HepG2 (cell line): ENCODE results near the gene MORC4. TPM values are rescaled to one million over a fixed set of nuclear protein-coding genes. Genes with fewer than 3 reads are reported as not detected.

Experiments used
- ATAC-seq: fragments of 200-7000 bp; cut with Tn5 transposase; 3 replicates; pipeline ENCODE4 v1.9.1; 2020; ENCODE audit warnings: mild to moderate bottlenecking, moderate library complexity
- Bru-seq: library from RNA; stranded (reverse); fragments of 400-500 nt; gene quantifications from one replicate; lab custom pipeline; 2021; lab: Mats Ljungman, UMichigan
- BruChase-seq, 2 experiments: library from RNA; stranded (reverse); fragments of 400-500 nt; gene quantifications; one replicate each; lab custom pipeline; 2021; lab: Mats Ljungman, UMichigan
- BruUV-seq: library from RNA; stranded (reverse); fragments of 400-500 nt; replicated peaks from 2 replicates; lab custom pipeline; 2021; lab: Mats Ljungman, UMichigan
- CTCF ChIA-PET: fragments of 300-600 bp; formaldehyde crosslinking; extraction: SDS; loops from one replicate; lab custom pipeline; 2021; ENCODE audit warnings: low total read pairs, inconsistent platforms, low intra/inter-chr PET ratio; lab: Yijun Ruan, JAX
- POLR2A ChIA-PET: fragments of 350-600 bp; sonication (Branson Sonifier 250); formaldehyde crosslinking; loops from one replicate; lab custom pipeline; 2020; ENCODE audit warnings: antibody characterized with exemption, inconsistent platforms; lab: Yijun Ruan, JAX
- DNase-seq: peaks from one replicate; pipeline ENCODE4 v3.0.0-alpha.2; 2015; ENCODE audit warnings: low spot score
- FAIRE-seq: peaks from 3 replicates; lab custom pipeline; 2011; peaks lifted over from hg19 to GRCh38; lab: Jason Lieb, UNC
- H2AFZ ChIP-seq: one replicate; pipeline ENCODE4 v1.6.1; 2011; ENCODE audit warnings: low read length, inconsistent platforms
- H3K27ac ChIP-seq: fragments of 300-600 bp; 3 replicates; pipeline ENCODE4 v1.8.0; 2011; ENCODE audit warnings: mixed run types, mild to moderate bottlenecking, mixed read lengths, low read length, inconsistent platforms; ENCODE audit not compliant: insufficient read depth; ENCODE audit errors: extremely low read length
- H3K27me3 ChIP-seq, 2 experiments: fragments of 200-600 bp in 1 of 2; 2 replicates in 1 of 2; 3 replicates in 1 of 2; pipeline versions ENCODE4 v1.6.0 to v1.8.0; 2011; ENCODE audit warnings: low read length in 2 of 2, mild to moderate bottlenecking in 2 of 2, moderate library complexity in 2 of 2, inconsistent platforms in 1 of 2; ENCODE audit not compliant: insufficient read depth in 2 of 2, control insufficient read depth in 1 of 2
- H3K36me3 ChIP-seq, 2 experiments: fragments of 200-600 bp in 1 of 2; replicated peaks in 1 of 2; 2 replicates in 1 of 2; 3 replicates in 1 of 2; pipeline versions ENCODE4 v1.5.1 to v1.8.0; 2011; ENCODE audit warnings: low read length in 2 of 2, inconsistent platforms in 1 of 2; ENCODE audit not compliant: insufficient read depth in 2 of 2, control insufficient read depth in 1 of 2
- H3K4me1 ChIP-seq: 2 replicates; pipeline ENCODE4 v1.5.1; 2012; ENCODE audit warnings: low read length, inconsistent platforms; ENCODE audit not compliant: insufficient read depth
- H3K4me2 ChIP-seq: 2 replicates; pipeline ENCODE4 v1.6.0; 2011; ENCODE audit warnings: low read depth, low read length, inconsistent platforms
- H3K4me3 ChIP-seq, 3 experiments: fragments of 200-600 bp in 1 of 3; sonication (generic), shearing (Covaris generic) in 1 of 3; replicated peaks in 1 of 3; 2 replicates each; pipeline ENCODE4 v1.5.1; 2011 to 2016; ENCODE audit warnings: low read length in 3 of 3, inconsistent platforms in 2 of 3, low read depth in 2 of 3, mild to moderate bottlenecking in 2 of 3, control low read depth in 1 of 3, mixed read lengths in 1 of 3; ENCODE audit not compliant: insufficient read depth in 1 of 3
- H3K79me2 ChIP-seq: one replicate; pipeline ENCODE4 v1.6.1; 2011; ENCODE audit warnings: low read length, inconsistent platforms; ENCODE audit not compliant: insufficient read depth
- H3K9ac ChIP-seq: 2 replicates; pipeline ENCODE4 v1.6.0; 2011; ENCODE audit warnings: mild to moderate bottlenecking, low read depth, low read length, inconsistent platforms; ENCODE audit not compliant: insufficient read depth
- H3K9me3 ChIP-seq: 2 replicates; pipeline ENCODE4 v1.5.1; 2012; ENCODE audit warnings: mild to moderate bottlenecking, low read length
- H4K20me1 ChIP-seq: 2 replicates; pipeline ENCODE4 v1.6.0; 2011; ENCODE audit warnings: inconsistent platforms, mild to moderate bottlenecking, low read length, moderate library complexity; ENCODE audit not compliant: insufficient read depth
- FLYWCH1 ChIP-seq: sonication (generic); formaldehyde crosslinking; IDR thresholded peaks from 2 replicates; pipeline ENCODE4 v1.8.1; 2023; ENCODE audit warnings: mild to moderate bottlenecking, missing genetic modification reagents
- TAF1 ChIP-seq: sonication (generic); formaldehyde crosslinking; IDR thresholded peaks from 2 replicates; pipeline ENCODE4 v1.4.0; 2020; ENCODE audit warnings: missing genetic modification reagents
- ZNF17 ChIP-seq: sonication (generic); formaldehyde crosslinking; IDR thresholded peaks from 2 replicates; pipeline ENCODE4 v1.5.0; 2020; ENCODE audit warnings: mild to moderate bottlenecking, missing genetic modification reagents
- ZNF264 ChIP-seq: sonication (generic); formaldehyde crosslinking; IDR thresholded peaks from 2 replicates; pipeline ENCODE4 v1.4.0; 2020; ENCODE audit warnings: missing genetic modification reagents
- ZNF329 ChIP-seq: sonication (generic); formaldehyde crosslinking; IDR thresholded peaks from 2 replicates; pipeline ENCODE4 v1.9.0; 2021; ENCODE audit warnings: low read depth, mild to moderate bottlenecking, missing genetic modification reagents
- ZSCAN21 ChIP-seq: sonication (generic); formaldehyde crosslinking; IDR thresholded peaks from 2 replicates; pipeline ENCODE4 v1.8.0; 2022; ENCODE audit warnings: mild to moderate bottlenecking, missing genetic modification reagents, moderate library complexity, borderline replicate concordance
- WGBS: methylation state at CpG from one replicate; pipeline ENCODE4 v1.1.6; 2017; ENCODE audit warnings: low lambda C conversion rate; 5-methylcytosine and 5-hydroxymethylcytosine counted together
- in situ Hi-C: cut with HindIII; loops from 2 replicates; pipeline ENCODE4 v1.10.0; 2017; ENCODE audit warnings: low pct_unique_long_range_greater_than_20kb; ENCODE audit not compliant: extremely low pct_ligation_motif_present
- intact Hi-C: fragments of 100-400 bp; cut with micrococcal nuclease; formaldehyde crosslinking; loops from one replicate; pipeline ENCODE4 v1.10.0; 2022; ENCODE audit not compliant: unreplicated experiment
- long read RNA-seq, 2 experiments: library from RNA in 1 of 2; library from polyadenylated mRNA in 1 of 2; stranded (forward) in 1 of 2; unstranded in 1 of 2; transcript quantifications; one replicate each; pipeline ENCODE4 v2.0.0, GENCODE V29; 2019 to 2022
- polyA minus RNA-seq, 3 experiments: library from RNA; depleted of rRNA, polyadenylated mRNA; stranded (reverse); fragments of >200 nt; gene quantifications; 2 replicates each; pipeline ENCODE4 v1.2.3, GENCODE V29; 2011; ENCODE audit warnings: low replicate concordance in 1 of 3
- polyA plus RNA-seq, 8 experiments: library from polyadenylated mRNA; depleted of rRNA in 3 of 8; stranded (reverse) in 7 of 8; unstranded in 1 of 8; fragments of >200 nt; fragmentation: Illumina TruSeq in 4 of 8; extraction: Trizol in 4 of 8; gene quantifications; 2 replicates each; pipeline versions ENCODE4 v1.2.1 to v1.2.3, GENCODE V29; 2011 to 2016; ENCODE audit warnings: low read depth in 4 of 8, missing spikeins in 1 of 8, mixed read lengths in 1 of 8; ENCODE audit not compliant: insufficient read depth in 1 of 8
- total RNA-seq, 5 experiments: library from RNA; depleted of rRNA; stranded (reverse); fragments of >200 nt; fragmentation: Illumina TruSeq; extraction: Trizol; gene quantifications; 2 replicates each; pipeline ENCODE4 v1.2.3, GENCODE V29; 2016; ENCODE audit warnings: low read depth in 1 of 5
- TF ChIP-seq, protein P1 (sequence below): IDR thresholded peaks from 2 replicates; pipeline ENCODE4 v1.6.1; 2016; ENCODE audit warnings: low read depth, borderline replicate concordance
- TF ChIP-seq, protein P2 (sequence below), 2 experiments: fragments of 450-650 bp in 1 of 2; sonication (generic) in 1 of 2; formaldehyde crosslinking in 1 of 2; IDR thresholded peaks; 2 replicates each; pipeline versions ENCODE4 v1.6.1 to v1.8.0; 2016 to 2022; ENCODE audit warnings: antibody characterized with exemption in 1 of 2, mild to moderate bottlenecking in 1 of 2, missing genetic modification reagents in 1 of 2
- TF ChIP-seq, protein P3 (sequence below): sonication (generic); formaldehyde crosslinking; IDR thresholded peaks from 2 replicates; pipeline ENCODE4 v1.4.0; 2020; ENCODE audit warnings: mild to moderate bottlenecking, missing genetic modification reagents

The MORC4 gene
- total RNA-seq (2016; rRNA removed; fragmentation: Illumina TruSeq; extraction: Trizol) = 17.6 and 24.5 TPM in 2 replicates
- total RNA-seq (2016; cell fraction: cytosol; rRNA removed; fragmentation: Illumina TruSeq; extraction: Trizol; ENCODE audit: low read depth) = 2.6 and 2.8 TPM in 2 replicates
- total RNA-seq (2016; cell fraction: insoluble cytoplasmic fraction; rRNA removed; fragmentation: Illumina TruSeq; extraction: Trizol) = 18.3 and 23.4 TPM in 2 replicates
- total RNA-seq (2016; cell fraction: membrane; rRNA removed; fragmentation: Illumina TruSeq; extraction: Trizol) = 7.4 and 9.5 TPM in 2 replicates
- total RNA-seq (2016; cell fraction: nucleus; rRNA removed; fragmentation: Illumina TruSeq; extraction: Trizol) = 14.0 and 15.8 TPM in 2 replicates
- polyA plus RNA-seq (2011; rRNA removed) = 5.4 and 7.3 TPM in 2 replicates
- 3.3 and 4.4 TPM in 2 replicates for polyA plus RNA-seq (2011; cell fraction: cytosol; rRNA removed)
- 4.3 and 5.0 TPM in 2 replicates for polyA plus RNA-seq (2011; cell fraction: nucleus; rRNA removed)
- polyA plus RNA-seq (2012) = 6.3 and 8.2 TPM in 2 replicates
- polyA plus RNA-seq (2016; cell fraction: cytosol; fragmentation: Illumina TruSeq; extraction: Trizol; ENCODE audit: low read depth) = 1.5 and 1.7 TPM in 2 replicates
- 16.4 and 18.5 TPM in 2 replicates for polyA plus RNA-seq (2016; cell fraction: insoluble cytoplasmic fraction; fragmentation: Illumina TruSeq; extraction: Trizol; ENCODE audit: low read depth)
- 4.0 and 4.4 TPM in 2 replicates for polyA plus RNA-seq (2016; cell fraction: membrane; fragmentation: Illumina TruSeq; extraction: Trizol; ENCODE audit: low read depth)
- polyA plus RNA-seq (2016; cell fraction: nucleus; fragmentation: Illumina TruSeq; extraction: Trizol; ENCODE audit: insufficient read depth, low read depth) = 15.0 and 16.3 TPM in 2 replicates
- polyA minus RNA-seq (2011; rRNA and poly(A)+ RNA removed; ENCODE audit: low replicate concordance) = 6.5 and 7.6 TPM in 2 replicates
- polyA minus RNA-seq (2011; cell fraction: cytosol; rRNA and poly(A)+ RNA removed) = 5.8 and 6.3 TPM in 2 replicates
- polyA minus RNA-seq (2011; cell fraction: nucleus; rRNA and poly(A)+ RNA removed) = 11.7 and 12.3 TPM in 2 replicates
- percentile 69 among the genes with signal in this experiment for Bru-seq, nascent RNA
- percentile 67 among the genes with signal in this experiment for BruChase-seq, experiment 1, labeled RNA remaining after a 6-hour chase
- percentile 66 among the genes with signal in this experiment for BruChase-seq, experiment 2, labeled RNA remaining after a 2-hour chase
- long read RNA-seq, experiment 1, partial matches to known transcripts = 13 of 16 reads
- long read RNA-seq, experiment 1, other reads (novel, unspliced or antisense) = 3 of 16 reads
- long read RNA-seq, experiment 2, transcript MORC4-202 (17 exons, 3,834 nt) = major isoform, 7 of 50 reads
- long read RNA-seq, experiment 2, partial matches to known transcripts = 22 of 50 reads
- long read RNA-seq, experiment 2, other reads (novel, unspliced or antisense) = 21 of 50 reads

DNA sequence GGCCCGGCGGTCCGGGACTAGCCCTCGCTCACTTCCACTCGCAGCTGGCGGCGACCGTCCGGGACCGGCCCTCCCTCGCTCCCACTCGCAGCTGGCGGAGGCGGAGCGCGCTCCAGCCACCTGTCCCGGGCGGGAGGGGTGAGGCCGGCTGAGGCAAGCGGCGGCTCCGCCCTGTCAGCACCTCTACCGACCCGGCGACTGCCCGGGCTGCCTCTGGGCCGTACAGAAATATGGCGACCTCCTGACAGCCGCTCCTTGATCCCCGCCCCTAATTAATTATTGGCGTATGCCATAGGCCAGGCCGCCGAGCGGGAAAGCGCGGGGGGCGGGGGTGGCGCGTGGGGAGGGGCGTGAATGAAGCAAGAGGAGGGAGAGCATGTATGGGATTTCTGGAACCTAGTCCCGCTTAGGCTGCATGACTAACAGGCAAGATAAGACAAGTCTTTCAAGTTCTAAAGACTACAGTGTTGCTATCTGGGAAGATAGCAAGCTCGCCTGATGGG, at the start of gene MORC4:
MORC4 (minus strand) TSS at position 200 of the 503 bp plus-strand sequence. CDS start 243 bp downstream, outside the sequence.
- H3K4me2 ChIP-seq = peak within 1 kb of the TSS; percentile 73
- H3K9ac ChIP-seq = peak within 1 kb of the TSS; percentile 49
- no peaks in the 10 kb centered on the region for H3K27me3 ChIP-seq
- H3K9me3 ChIP-seq = no peaks in the 10 kb centered on the region
- CTCF ChIA-PET = no interaction called here
- POLR2A ChIA-PET = no interaction called here
- H3K79me2 ChIP-seq = no peaks in the 10 kb centered on the region
- ATAC-seq = peak; percentile 95
- intact Hi-C loops (no loop called here), in situ Hi-C loops (no loop called here)
- no peak within 1 kb of the TSS for H2AFZ ChIP-seq
- FAIRE-seq = peak; percentile 21
- peak; percentile 65 for DNase-seq
- WGBS = 0% methylated on average over 1 of the region's 42 CpGs
- H3K27ac ChIP-seq = no peak within 1 kb of the TSS
- peak within 1 kb of the TSS; percentile 62 to 72 (median 63) for H3K4me3 ChIP-seq
- no peaks in the 10 kb centered on the region for H3K36me3 ChIP-seq
- BruUV-seq = no TSS peak
- H4K20me1 ChIP-seq = no peaks in the 10 kb centered on the region
- peaks cover 11% of the 10 kb centered on the region for H3K4me1 ChIP-seq
- TF ChIP-seq ZNF17 (CRISPR knock-in tag) (no peak), ZSCAN21 (CRISPR knock-in tag) (no peak), ZNF264 (CRISPR knock-in tag) (no peak), TAF1 (peak; percentile 28; the same call in 1 of the 2 replicates), FLYWCH1 (CRISPR knock-in tag) (no peak), ZNF329 (CRISPR knock-in tag) (no peak)
- TF ChIP-seq, protein P1, sequence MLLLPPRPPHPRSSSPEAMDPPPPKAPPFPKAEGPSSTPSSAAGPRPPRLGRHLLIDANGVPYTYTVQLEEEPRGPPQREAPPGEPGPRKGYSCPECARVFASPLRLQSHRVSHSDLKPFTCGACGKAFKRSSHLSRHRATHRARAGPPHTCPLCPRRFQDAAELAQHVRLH (CRISPR knock-in tag) = no peak
- TF ChIP-seq, protein P2, sequence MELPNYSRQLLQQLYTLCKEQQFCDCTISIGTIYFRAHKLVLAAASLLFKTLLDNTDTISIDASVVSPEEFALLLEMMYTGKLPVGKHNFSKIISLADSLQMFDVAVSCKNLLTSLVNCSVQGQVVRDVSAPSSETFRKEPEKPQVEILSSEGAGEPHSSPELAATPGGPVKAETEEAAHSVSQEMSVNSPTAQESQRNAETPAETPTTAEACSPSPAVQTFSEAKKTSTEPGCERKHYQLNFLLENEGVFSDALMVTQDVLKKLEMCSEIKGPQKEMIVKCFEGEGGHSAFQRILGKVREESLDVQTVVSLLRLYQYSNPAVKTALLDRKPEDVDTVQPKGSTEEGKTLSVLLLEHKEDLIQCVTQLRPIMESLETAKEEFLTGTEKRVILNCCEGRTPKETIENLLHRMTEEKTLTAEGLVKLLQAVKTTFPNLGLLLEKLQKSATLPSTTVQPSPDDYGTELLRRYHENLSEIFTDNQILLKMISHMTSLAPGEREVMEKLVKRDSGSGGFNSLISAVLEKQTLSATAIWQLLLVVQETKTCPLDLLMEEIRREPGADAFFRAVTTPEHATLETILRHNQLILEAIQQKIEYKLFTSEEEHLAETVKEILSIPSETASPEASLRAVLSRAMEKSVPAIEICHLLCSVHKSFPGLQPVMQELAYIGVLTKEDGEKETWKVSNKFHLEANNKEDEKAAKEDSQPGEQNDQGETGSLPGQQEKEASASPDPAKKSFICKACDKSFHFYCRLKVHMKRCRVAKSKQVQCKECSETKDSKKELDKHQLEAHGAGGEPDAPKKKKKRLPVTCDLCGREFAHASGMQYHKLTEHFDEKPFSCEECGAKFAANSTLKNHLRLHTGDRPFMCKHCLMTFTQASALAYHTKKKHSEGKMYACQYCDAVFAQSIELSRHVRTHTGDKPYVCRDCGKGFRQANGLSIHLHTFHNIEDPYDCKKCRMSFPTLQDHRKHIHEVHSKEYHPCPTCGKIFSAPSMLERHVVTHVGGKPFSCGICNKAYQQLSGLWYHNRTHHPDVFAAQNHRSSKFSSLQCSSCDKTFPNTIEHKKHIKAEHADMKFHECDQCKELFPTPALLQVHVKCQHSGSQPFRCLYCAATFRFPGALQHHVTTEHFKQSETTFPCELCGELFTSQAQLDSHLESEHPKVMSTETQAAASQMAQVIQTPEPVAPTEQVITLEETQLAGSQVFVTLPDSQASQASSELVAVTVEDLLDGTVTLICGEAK (IDR thresholded peaks at IDR 0.05) = no peak
- TF ChIP-seq, protein P2 (CRISPR knock-in tag; IDR thresholded peaks at IDR 0.05) = no peak
- TF ChIP-seq, protein P3, sequence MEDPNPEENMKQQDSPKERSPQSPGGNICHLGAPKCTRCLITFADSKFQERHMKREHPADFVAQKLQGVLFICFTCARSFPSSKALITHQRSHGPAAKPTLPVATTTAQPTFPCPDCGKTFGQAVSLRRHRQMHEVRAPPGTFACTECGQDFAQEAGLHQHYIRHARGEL (CRISPR knock-in tag) = no peak
